Adrenal gland (tissue), 5 donors: ENCODE results near the gene SPATA31D1.

Experiments
- POLR2A ChIP-seq, 2 donors: fragments of 450-650 bp; IDR thresholded peaks; one replicate each; pipeline ENCODE4 v1.6.1; 2017; ENCODE audit warnings: antibody characterized with exemption in 2 of 2, mild to moderate bottlenecking in 2 of 2, moderate library complexity in 1 of 2
- TF ChIP-seq, protein P1 (sequence below), 6 experiments: fragments of 450-650 bp in 4 of 6; fragments of 200-600 bp in 2 of 6; sonication (generic) in 1 of 6; IDR thresholded peaks; 1 replicate in 5 of 6; 2 replicates in 1 of 6; pipeline versions ENCODE4 v1.5.1 to v1.8.0; 2016 to 2021; ENCODE audit warnings: antibody characterized with exemption in 6 of 6, mild to moderate bottlenecking in 2 of 6, moderate library complexity in 1 of 6
- donor health status: DM: no; HTN: no; CAD: no.

DNA sequence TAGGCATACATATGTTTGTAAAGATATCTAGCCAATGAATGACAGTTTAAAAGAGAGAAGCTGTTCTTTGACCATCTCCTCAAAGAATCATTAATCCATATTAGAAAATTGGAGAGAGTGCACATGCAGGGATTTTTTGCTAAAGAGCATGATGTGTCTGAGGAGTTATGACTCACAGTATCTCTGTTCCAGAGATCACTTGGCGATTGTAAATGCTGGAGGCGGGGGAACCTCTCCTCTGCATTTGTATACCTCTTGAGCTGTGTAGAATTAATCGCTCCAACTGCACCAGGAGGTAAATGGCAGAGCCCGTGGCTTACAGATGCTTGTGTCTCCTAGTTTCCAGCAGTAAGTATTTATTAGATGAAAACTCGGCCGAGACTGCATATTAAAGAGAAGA, 3.6 kb upstream of the SPATA31D1 start:
- TF ChIP-seq, protein P1, sequence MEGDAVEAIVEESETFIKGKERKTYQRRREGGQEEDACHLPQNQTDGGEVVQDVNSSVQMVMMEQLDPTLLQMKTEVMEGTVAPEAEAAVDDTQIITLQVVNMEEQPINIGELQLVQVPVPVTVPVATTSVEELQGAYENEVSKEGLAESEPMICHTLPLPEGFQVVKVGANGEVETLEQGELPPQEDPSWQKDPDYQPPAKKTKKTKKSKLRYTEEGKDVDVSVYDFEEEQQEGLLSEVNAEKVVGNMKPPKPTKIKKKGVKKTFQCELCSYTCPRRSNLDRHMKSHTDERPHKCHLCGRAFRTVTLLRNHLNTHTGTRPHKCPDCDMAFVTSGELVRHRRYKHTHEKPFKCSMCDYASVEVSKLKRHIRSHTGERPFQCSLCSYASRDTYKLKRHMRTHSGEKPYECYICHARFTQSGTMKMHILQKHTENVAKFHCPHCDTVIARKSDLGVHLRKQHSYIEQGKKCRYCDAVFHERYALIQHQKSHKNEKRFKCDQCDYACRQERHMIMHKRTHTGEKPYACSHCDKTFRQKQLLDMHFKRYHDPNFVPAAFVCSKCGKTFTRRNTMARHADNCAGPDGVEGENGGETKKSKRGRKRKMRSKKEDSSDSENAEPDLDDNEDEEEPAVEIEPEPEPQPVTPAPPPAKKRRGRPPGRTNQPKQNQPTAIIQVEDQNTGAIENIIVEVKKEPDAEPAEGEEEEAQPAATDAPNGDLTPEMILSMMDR (IDR thresholded peaks at IDR 0.05) = no peak
- no peak for TF ChIP-seq POLR2A (IDR thresholded peaks at IDR 0.05)
